Measurements from ENCODE around the gene NR2F6.

NR2F6 gene

DNA sequence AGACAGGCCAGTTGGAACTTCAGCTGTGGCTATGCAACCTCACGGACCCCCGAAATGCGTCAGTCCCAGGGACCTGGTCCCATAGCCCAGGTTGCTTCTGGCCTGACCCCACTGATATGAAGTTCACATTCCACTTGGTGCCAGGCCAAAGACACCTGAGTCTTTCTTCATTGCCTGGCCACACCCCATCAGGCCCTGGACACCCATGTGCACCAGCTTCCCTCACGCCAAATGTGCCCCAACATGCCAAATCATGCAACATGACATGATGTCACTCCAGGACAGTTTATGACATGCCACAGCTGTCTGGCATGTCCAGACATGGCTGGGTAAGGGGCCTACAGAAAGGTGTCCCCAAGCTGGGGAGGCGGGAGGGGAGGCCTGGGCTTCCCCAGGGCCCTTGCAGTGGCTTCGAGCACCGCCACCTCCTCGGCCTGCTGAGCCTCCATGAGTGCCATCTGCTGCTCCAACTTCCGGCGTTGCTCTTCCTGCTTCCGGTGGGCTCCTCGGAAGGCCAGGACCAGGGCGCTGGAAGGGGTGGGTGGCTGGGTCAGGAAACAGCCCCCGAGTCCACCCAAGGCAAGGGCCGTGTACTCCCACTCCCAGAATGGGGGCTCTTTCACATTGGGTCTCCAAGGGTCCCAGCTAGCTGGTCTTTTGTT, 4.3 kb upstream of the NR2F6 start:
- Histone ChIP-seq H3K27ac (no peak overlapping the region), H3K9ac (no peak overlapping the region), H3K36me3 (ENCODE audit: control insufficient read depth, insufficient read depth, low read length) (no peaks in the 10 kb centered on the region), H3K79me2 (no peaks in the 10 kb centered on the region), H2AFZ (no peak overlapping the region), H3K27me3 (ENCODE audit: control insufficient read depth, insufficient read depth, low read length) (no peaks in the 10 kb centered on the region), H3K4me3 (ENCODE audit: low read depth, low read length) (no peak overlapping the region), H3K4me2 (ENCODE audit: low read length) (no peak overlapping the region), H3K9me3 (ENCODE audit: control insufficient read depth, low read length) (no peaks in the 10 kb centered on the region), H3K4me1 (peaks cover 14% of the 10 kb centered on the region)
- TF ChIP-seq, protein P1, sequence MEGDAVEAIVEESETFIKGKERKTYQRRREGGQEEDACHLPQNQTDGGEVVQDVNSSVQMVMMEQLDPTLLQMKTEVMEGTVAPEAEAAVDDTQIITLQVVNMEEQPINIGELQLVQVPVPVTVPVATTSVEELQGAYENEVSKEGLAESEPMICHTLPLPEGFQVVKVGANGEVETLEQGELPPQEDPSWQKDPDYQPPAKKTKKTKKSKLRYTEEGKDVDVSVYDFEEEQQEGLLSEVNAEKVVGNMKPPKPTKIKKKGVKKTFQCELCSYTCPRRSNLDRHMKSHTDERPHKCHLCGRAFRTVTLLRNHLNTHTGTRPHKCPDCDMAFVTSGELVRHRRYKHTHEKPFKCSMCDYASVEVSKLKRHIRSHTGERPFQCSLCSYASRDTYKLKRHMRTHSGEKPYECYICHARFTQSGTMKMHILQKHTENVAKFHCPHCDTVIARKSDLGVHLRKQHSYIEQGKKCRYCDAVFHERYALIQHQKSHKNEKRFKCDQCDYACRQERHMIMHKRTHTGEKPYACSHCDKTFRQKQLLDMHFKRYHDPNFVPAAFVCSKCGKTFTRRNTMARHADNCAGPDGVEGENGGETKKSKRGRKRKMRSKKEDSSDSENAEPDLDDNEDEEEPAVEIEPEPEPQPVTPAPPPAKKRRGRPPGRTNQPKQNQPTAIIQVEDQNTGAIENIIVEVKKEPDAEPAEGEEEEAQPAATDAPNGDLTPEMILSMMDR (IDR thresholded peaks at IDR 0.05) = no peak

- no peak overlapping the region for H3K27ac ChIP-seq
- no peak overlapping the region for H3K4me2 ChIP-seq (ENCODE audit: low read length)
- no peak overlapping the region for H3K9ac ChIP-seq
- peaks cover 9% of the 10 kb centered on the region for H3K79me2 ChIP-seq
- peaks cover 15% of the 10 kb centered on the region for H3K4me1 ChIP-seq
- H3K27me3 ChIP-seq (ENCODE audit: control insufficient read depth, insufficient read depth, low read length) = no peaks in the 10 kb centered on the region
- TF ChIP-seq, protein P1 (IDR thresholded peaks at IDR 0.05) = no peak
- H3K36me3 ChIP-seq (ENCODE audit: control insufficient read depth, insufficient read depth, low read length) = no peaks in the 10 kb centered on the region
- no peaks in the 10 kb centered on the region for H3K9me3 ChIP-seq (ENCODE audit: control insufficient read depth, low read length)
- H3K4me3 ChIP-seq (ENCODE audit: low read depth, low read length) = no peak overlapping the region
- H2AFZ ChIP-seq = no peak overlapping the region
Observed at GRCh38 chr19:17248011-17248776, 2.5 kb upstream of the NR2F6 start.

DNA sequence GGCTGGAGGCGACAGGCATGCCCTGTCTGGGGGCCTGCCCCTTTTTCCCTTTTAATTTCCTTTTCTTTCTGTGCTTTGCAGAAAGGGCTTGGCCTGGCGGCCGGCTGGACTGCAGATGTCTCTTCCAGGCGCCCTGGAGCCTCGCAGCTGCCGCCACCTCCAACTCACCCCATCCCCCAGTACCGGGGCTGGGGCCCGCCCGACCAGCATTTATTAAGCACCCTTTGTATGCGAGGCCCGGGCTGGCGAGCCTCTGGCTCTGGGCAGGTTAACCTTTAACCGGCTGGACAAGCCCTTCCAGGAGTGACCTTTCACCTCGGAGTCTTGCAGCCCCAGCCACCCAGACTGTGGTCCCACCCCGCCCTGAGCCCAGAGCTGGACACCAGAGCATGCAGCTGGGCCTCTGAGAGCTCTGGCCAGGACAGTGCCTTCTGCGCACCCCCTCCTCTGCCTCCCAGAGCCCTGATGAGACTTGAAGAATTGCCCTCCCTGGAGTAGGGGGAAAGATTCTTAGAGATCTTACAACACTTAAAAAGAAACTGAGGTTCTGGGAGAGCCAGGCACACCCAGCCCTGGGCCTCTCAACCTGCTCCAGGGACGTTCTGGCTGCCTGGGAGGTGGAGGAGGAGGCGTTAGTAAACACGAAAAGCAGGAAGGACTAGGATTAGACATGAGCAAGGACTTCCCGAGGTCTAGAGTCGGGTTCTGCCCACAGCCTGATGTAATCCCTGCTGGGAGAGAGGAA, 1.1 kb upstream of the NR2F6 start:
- Histone ChIP-seq H3K4me1 (peaks cover 20% of the 10 kb centered on the region), H3K79me2 (peaks cover 15% of the 10 kb centered on the region), H3K27ac (peak overlapping the region; percentile 75), H2AFZ (peak overlapping the region; percentile 94), H3K9me3 (ENCODE audit: control insufficient read depth, low read length) (no peaks in the 10 kb centered on the region), H3K27me3 (ENCODE audit: control insufficient read depth, insufficient read depth, low read length) (no peaks in the 10 kb centered on the region), H3K9ac (no peak overlapping the region), H3K4me3 (ENCODE audit: low read depth, low read length) (peak overlapping the region; percentile 74), H3K36me3 (ENCODE audit: control insufficient read depth, insufficient read depth, low read length) (no peaks in the 10 kb centered on the region), H3K4me2 (ENCODE audit: low read length) (peak overlapping the region; percentile 97)
- TF ChIP-seq, protein P1 (IDR thresholded peaks at IDR 0.05) = no peak

GRCh38 chr19:17244618-17245534, 843 bp downstream of the NR2F6 start:
- peak overlapping the region; percentile 93 for H3K9ac ChIP-seq
- H3K9me3 ChIP-seq (ENCODE audit: control insufficient read depth, low read length) = no peaks in the 10 kb centered on the region

More at GRCh38 chr19:17244618-17245534, 843 bp downstream of the NR2F6 start:
- Histone ChIP-seq H3K4me2 (ENCODE audit: low read length) (peak overlapping the region; percentile 88), H3K27ac (peak overlapping the region; percentile 87), H3K79me2 (peaks cover 15% of the 10 kb centered on the region), H3K36me3 (ENCODE audit: control insufficient read depth, insufficient read depth, low read length) (no peaks in the 10 kb centered on the region), H3K4me1 (peaks cover 20% of the 10 kb centered on the region), H3K27me3 (ENCODE audit: control insufficient read depth, insufficient read depth, low read length) (no peaks in the 10 kb centered on the region), H2AFZ (peak overlapping the region; percentile 67), H3K4me3 (ENCODE audit: low read depth, low read length) (peak overlapping the region; percentile 90)
- TF ChIP-seq, protein P1 (IDR thresholded peaks at IDR 0.05) = no peak
